ENCODE measurements around the gene WEE2.
"Not testable (repeated sequence)": the region's sequence is repeated elsewhere in the genome, so short reads cannot be mapped to it uniquely, and the experiment has no call there.

WEE2 gene

DNA sequence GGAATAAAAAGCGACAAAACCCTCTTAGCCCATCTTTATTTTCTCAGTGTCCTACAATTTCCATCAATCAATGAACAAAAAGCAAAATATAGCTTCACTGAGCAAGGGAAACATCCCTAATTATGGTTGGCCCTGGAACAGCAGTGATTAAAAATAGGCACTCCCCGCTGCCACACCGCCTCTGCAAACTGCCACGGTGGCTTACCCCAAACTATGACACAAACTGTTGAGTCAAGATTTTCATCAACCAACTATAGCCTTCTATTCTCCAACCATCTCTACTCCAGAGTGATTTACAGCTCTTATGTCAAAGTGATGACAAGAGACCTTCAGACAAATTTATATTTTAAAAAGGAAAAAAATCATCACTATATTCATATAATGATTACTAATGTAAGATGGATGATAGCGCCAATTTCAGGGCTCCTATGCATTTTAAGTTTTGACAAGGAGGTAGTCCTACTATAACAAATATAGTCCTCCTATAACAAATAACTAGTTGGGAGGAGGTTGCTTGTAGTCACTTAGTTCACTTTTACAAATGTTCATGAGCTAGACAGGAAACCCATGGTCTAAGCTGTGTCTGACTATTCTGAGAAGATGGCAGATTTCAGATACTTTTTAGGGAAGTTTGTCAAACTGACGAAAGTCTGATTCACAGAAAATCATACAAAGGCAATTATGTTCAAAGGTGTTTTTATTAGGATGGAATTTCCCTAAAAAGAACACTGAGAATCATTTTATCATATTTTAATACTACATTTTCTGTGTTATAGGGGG, 32.5 kb upstream of the WEE2 start:
- H3K4me3 ChIP-seq (ENCODE audit: low read depth, low read length) = no peak overlapping the region
- TF ChIP-seq, protein P1, sequence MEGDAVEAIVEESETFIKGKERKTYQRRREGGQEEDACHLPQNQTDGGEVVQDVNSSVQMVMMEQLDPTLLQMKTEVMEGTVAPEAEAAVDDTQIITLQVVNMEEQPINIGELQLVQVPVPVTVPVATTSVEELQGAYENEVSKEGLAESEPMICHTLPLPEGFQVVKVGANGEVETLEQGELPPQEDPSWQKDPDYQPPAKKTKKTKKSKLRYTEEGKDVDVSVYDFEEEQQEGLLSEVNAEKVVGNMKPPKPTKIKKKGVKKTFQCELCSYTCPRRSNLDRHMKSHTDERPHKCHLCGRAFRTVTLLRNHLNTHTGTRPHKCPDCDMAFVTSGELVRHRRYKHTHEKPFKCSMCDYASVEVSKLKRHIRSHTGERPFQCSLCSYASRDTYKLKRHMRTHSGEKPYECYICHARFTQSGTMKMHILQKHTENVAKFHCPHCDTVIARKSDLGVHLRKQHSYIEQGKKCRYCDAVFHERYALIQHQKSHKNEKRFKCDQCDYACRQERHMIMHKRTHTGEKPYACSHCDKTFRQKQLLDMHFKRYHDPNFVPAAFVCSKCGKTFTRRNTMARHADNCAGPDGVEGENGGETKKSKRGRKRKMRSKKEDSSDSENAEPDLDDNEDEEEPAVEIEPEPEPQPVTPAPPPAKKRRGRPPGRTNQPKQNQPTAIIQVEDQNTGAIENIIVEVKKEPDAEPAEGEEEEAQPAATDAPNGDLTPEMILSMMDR (IDR thresholded peaks at IDR 0.05; ENCODE audit: borderline replicate concordance, insufficient read depth, low read depth, low read length) = no peak

DNA sequence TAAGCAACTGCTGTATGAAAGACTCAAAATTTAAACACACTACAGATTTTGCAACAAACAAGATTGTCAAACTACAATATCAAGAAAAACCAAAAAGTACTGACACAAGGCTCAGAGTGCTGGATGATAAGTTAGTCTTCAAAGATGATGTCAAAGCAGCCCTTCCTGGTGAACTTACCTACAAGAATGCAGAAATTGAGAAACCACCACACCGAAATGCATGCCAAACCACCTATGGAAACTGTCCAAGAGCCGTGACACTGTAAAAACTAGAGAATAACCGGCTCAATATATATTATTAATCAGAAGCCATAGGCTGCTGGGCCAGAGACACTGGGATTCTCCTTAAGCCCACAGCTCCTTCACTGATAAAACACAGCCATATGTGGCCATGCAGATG, 31.5 kb upstream of the WEE2 start:
- TF ChIP-seq, protein P1 (IDR thresholded peaks at IDR 0.05; ENCODE audit: borderline replicate concordance, insufficient read depth, low read depth, low read length) = no peak
- no peak overlapping the region for H3K4me3 ChIP-seq (ENCODE audit: low read depth, low read length)

DNA sequence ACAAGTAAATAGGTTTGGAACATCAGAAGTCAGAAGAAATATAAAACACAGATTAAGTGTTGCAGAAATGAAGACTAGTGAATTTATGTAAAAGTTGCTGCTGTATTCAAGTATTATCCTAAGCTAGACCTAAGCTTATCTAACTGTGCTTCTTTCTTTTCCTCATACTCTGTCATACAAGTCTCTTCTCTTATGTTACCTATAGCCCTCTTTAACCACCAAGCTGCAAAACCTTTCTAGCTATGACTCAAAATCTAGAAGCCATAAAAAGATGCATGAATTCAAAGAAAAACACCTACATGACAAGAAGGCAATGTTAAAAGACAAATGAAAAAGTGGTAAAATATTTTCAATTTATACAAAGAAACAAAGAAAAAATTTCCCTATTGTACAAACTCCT, 29.1 kb upstream of the WEE2 start:
- TF ChIP-seq, protein P1 (IDR thresholded peaks at IDR 0.05; ENCODE audit: borderline replicate concordance, insufficient read depth, low read depth, low read length) = no peak
- no peak overlapping the region for H3K4me3 ChIP-seq (ENCODE audit: low read depth, low read length)

DNA sequence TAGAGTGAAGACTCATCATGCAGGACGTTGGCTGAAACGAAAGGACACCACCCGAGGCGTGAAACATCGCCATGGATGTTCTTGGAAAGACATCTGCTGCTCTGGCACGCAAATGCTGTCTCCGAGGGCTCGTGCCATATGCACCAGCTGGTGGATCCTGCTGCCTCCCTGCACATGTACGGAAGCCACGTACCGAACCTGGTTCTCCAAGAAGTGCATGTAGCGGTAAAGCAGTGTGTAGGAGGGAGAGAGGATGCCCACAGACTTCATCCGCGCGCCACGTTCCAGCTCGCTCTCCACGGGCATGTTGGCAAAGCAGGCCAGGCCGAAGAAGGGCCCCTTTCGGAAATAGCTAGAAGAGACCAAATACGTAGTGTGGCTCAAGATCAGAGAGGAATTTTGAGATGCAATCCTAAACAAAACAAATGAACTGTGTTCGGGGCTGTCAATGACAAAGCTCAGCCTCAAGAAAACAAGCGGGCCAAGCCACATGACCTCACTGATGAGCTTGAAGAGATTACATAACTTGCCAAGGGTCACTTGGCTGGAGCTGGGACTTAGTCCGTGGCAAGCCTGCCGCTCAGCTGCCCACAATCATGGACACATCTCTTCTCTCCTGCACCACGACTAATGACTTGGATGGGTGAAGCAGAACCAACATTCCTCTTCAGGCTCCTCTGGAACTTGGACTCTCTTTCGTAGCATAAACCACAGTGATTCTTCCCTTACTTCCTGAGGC, 22.7 kb upstream of the WEE2 start:
- H3K4me3 ChIP-seq (ENCODE audit: low read depth, low read length) = no peak overlapping the region
- TF ChIP-seq, protein P1 (IDR thresholded peaks at IDR 0.05; ENCODE audit: borderline replicate concordance, insufficient read depth, low read depth, low read length) = no peak

DNA sequence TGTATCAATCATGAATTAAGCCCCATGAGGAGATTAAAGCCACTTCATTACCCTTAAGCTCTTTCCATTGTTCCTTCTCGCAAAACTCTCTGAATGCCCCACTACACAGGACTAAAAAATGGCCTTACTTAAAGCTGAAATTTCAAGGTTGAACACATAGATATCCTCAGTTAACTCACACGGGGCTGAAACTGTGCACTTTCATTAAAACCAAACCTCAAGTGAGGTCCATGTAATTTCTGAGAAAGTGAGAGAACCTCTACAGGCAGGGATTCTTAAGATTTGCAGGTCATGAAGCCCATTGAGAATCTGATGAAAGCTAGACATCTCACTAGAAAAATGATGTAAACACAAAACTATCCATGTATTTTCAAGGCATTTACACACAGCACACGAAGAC, 22.1 kb upstream of the WEE2 start:
- no peak overlapping the region for H3K4me3 ChIP-seq (ENCODE audit: low read depth, low read length)
- TF ChIP-seq, protein P1 (IDR thresholded peaks at IDR 0.05; ENCODE audit: borderline replicate concordance, insufficient read depth, low read depth, low read length) = no peak

DNA sequence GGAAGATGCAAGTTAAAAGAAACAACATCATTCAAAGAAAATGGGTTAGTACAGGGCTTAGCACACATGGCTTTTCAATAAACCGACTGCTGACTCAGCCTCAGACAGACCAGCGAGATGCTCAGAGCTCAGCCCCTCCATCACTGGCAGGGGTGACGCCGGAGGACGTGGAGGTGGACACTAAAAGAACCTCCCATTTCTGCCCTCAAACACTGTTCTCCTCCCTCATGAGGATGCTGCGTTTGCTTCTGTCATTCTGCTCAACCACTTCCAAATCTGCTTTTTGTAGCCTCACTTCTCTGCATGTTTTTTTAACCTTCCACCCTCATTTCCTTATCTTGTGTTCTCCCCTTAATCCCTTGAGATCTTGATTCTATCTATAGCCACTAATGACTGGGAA, 21.5 kb upstream of the WEE2 start:
- H3K4me3 ChIP-seq (ENCODE audit: low read depth, low read length) = no peak overlapping the region
- TF ChIP-seq, protein P1 (IDR thresholded peaks at IDR 0.05; ENCODE audit: borderline replicate concordance, insufficient read depth, low read depth, low read length) = no peak

DNA sequence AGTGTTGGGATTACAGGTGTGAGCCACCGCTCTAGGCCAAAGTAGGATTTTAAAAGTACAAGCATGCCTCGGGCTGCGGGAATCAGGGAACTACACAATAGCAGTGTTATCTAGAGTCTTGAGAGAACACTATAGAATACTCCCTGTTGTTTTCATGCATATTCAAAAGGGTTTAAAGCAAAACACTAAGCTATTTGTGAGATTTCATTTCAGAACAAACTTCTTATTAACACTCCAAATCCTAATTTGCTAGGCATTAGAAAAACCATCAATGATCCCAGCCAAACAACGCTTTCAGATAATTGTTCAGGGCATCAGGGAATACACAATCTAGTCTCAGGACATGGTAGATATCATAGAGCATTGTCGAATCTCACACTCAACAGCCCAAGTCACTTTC, 20.1 kb upstream of the WEE2 start:
- H3K4me3 ChIP-seq (ENCODE audit: low read depth, low read length) = no peak overlapping the region
- TF ChIP-seq, protein P1 (IDR thresholded peaks at IDR 0.05; ENCODE audit: borderline replicate concordance, insufficient read depth, low read depth, low read length) = no peak

DNA sequence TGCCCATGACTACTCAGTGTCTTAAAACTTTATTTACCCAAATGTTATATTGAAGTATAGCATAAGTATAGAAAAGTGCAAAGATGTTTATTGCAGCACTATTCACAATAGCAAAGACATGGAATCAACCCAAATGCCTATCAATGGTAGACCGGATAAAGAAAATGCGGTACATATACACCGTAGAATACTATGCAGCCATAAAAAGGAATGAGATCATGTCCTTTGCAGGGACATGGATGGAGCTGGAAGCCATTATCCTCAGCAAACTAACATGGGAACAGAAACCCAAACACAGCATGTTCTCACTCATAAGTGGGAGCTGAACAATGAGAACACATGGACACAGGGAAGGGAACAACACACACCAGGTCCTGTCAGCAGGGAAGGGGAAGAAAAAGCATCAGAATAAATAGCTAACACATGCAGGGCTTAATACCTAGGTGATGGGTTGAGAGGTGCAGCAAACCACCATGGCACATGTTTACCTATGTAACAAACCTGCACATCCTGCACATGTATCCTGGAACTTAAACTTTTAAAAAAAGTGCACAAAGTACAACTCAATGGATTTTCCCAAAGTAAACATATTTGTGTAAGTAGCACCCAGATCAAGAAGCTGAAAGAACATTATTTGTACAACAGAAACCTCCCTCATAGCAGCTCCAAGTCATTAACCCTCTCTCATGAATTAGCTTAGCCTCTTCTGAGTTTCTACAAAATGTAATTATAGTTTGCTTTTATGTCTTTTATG, 18.9 kb upstream of the WEE2 start:
- not testable (repeated sequence) for H3K4me3 ChIP-seq (ENCODE audit: low read depth, low read length)

All from GM12875 (cell line).